ENCODE results near the gene HSD17B1.
A peak's percentile ranks its signal among the peaks of the same experiment; 100 is the strongest.
"Not testable (repeated sequence)": the region's sequence is repeated elsewhere in the genome, so short reads cannot be mapped to it uniquely, and the experiment has no call there.

The HSD17B1 gene, protein sequence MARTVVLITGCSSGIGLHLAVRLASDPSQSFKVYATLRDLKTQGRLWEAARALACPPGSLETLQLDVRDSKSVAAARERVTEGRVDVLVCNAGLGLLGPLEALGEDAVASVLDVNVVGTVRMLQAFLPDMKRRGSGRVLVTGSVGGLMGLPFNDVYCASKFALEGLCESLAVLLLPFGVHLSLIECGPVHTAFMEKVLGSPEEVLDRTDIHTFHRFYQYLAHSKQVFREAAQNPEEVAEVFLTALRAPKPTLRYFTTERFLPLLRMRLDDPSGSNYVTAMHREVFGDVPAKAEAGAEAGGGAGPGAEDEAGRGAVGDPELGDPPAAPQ

DNA sequence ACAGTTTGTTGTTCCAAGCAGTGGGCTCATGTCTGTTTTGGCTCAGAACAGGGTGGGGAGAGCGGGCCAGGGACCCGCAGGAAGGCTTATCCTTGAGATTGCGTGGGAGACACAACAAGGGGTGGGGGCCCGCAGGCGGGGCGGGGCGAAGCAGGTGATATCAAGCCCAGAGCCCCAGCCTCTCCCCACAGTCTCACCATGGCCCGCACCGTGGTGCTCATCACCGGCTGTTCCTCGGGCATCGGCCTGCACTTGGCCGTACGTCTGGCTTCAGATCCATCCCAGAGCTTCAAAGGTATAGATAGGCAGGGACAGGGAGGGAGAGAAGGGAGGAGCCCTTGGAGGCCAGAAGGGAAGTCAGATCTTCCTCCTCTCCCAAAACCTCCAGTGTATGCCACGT is at the start of gene HSD17B1:
Gene HSD17B1 (plus strand): TSS at position 188 of the 400 bp plus-strand sequence. CDS start 11 bp downstream, at position 199.
- Histone ChIP-seq H3K4me3 (peak within 1 kb of the TSS; percentile 70 to 92), H3K27ac (peak within 1 kb of the TSS; percentile 83 to 93), H3K4me1 (peaks cover 0 to 44% (median 23%) of the 10 kb centered on the region in 4 donors)
- H3K9me3 ChIP-seq; intact Hi-C loops (cut with DNase I; ENCODE audit: low total_unique reads); H3K36me3 ChIP-seq; DNase-seq; H3K27me3 ChIP-seq: not testable (repeated sequence)

DNA sequence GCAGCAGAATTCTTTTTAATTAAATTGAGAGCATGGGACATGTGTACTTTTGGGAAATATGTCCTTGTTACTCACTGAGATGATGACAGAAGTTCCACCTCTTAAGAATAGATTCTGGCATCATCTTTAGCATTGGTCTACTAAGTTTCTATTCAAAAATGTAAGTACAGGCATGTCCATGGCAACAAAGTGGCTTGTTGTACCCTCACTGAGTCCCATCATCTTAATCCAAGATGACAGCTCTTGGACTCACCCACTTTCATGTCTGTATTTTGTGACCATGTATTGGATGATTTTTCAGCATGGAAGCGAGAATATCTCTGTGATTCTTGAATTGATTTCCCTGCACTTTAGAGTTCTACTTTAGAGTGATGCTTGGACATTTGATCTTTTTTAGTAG is 49.8 kb upstream of the HSD17B1 start:
- intact Hi-C loops (cut with DNase I; ENCODE audit: low total_unique reads) = no loop called here
- H3K27me3 ChIP-seq = no peaks in the 10 kb centered on the region
- peaks cover 58 to 98% (median 91%) of the 10 kb centered on the region in 3 donors for H3K36me3 ChIP-seq
- no peak overlapping the region for H3K4me3 ChIP-seq
- no peaks in the 10 kb centered on the region for H3K4me1 ChIP-seq
- TF ChIP-seq, protein P1, sequence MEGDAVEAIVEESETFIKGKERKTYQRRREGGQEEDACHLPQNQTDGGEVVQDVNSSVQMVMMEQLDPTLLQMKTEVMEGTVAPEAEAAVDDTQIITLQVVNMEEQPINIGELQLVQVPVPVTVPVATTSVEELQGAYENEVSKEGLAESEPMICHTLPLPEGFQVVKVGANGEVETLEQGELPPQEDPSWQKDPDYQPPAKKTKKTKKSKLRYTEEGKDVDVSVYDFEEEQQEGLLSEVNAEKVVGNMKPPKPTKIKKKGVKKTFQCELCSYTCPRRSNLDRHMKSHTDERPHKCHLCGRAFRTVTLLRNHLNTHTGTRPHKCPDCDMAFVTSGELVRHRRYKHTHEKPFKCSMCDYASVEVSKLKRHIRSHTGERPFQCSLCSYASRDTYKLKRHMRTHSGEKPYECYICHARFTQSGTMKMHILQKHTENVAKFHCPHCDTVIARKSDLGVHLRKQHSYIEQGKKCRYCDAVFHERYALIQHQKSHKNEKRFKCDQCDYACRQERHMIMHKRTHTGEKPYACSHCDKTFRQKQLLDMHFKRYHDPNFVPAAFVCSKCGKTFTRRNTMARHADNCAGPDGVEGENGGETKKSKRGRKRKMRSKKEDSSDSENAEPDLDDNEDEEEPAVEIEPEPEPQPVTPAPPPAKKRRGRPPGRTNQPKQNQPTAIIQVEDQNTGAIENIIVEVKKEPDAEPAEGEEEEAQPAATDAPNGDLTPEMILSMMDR (IDR thresholded peaks at IDR 0.05) = no peak
- no peak for DNase-seq
- H3K9me3 ChIP-seq = no peaks in the 10 kb centered on the region
- no peak overlapping the region for H3K27ac ChIP-seq

DNA sequence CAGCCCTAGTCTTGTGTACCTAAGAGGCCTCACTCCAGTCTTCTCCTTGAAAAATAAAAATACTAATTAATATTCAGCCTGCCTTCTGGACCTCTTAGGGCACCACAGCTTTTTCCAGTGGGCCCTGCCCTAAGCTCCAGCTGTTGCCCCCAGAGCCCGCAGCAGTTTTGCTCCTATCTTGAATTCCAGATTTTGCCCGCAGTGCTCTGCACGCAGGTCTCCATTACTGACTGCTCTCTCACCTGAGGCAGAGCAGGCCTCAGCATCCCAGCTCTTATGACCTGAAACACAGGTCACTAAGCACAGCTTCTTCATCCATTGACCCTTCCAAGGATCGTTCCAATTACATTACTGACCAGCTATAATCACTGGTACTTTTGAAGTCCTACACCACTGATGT is 45.1 kb upstream of the HSD17B1 start:
- intact Hi-C loops (cut with DNase I; ENCODE audit: low total_unique reads) = no loop called here

DNA sequence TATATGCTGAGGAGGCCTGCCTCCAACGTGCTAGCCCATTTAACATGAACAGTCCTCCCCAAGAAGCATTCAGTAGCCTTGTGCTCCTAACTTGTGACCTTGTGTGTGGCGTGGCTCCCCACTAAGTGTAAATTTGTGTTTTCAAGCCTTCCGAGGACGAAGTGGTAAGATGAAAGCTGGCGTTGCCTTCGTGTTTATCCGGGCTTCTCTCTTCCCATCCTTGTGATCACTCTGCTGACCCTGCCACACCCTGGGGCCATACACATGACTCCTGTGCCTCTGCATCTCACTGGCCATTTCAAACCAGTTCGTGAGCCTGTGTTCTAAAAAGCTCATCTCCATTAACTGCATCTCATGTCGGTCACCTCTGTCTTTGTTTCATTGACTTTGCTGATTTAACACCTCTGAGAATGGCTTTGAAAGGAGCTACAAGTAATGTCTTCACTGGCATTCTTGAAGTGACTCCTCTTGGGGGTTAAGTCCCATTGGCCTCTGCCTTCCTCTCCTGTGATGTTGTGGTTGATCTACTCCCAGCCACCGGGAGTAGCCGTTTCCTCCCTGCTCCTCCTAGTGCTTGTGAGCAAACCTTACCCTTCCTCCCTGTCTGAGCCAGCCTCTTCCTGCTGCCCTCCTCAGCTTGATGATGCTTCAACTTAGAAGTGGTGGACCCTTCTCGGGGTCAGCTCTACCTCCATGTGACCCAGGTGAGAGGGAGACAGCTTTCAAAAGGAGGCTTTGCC is 44.1 kb upstream of the HSD17B1 start:
- peak overlapping the region in 1 of 2 donors; percentile 47 for H3K27ac ChIP-seq
- H3K4me1 ChIP-seq = peaks cover 0 to 36% (median 27%) of the 10 kb centered on the region in 4 donors

More for the DNA sequence above, 45.1 kb upstream of the HSD17B1 start:
- Histone ChIP-seq H3K4me1 (peaks cover 0 to 29% (median 19%) of the 10 kb centered on the region in 4 donors), H3K27ac (no peak overlapping the region), H3K27me3 (no peaks in the 10 kb centered on the region), H3K9me3 (no peaks in the 10 kb centered on the region), H3K36me3 (peaks cover 36 to 85% (median 76%) of the 10 kb centered on the region in 3 donors), H3K4me3 (no peak overlapping the region)
- TF ChIP-seq, protein P1 (IDR thresholded peaks at IDR 0.05) = no peak
- no peak for DNase-seq

DNA sequence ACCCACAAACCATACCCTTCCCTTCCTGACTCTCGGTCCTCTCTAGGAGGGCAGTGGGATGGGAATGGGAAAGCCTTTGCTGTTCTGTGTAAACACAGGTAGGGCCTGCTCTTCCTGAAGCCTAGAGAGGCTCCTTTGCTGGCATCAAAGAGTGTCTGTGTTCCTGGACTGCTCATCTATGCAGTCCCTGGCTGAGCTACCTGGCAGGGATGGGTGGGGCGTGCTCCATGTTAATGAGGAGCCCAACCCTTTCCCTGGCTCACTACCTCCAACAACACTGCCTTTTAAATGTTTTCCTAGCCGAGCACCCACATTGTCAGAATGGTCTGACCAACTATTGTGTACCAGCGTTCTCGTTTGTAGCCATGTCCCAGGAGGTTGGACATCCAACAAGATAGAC is 43.3 kb upstream of the HSD17B1 start:
- Histone ChIP-seq H3K27ac (peak overlapping the region; percentile 27 to 47), H3K27me3 (no peaks in the 10 kb centered on the region), H3K4me1 (peaks cover 0 to 39% (median 28%) of the 10 kb centered on the region in 4 donors), H3K4me3 (no peak overlapping the region), H3K36me3 (peaks cover 21 to 75% (median 69%) of the 10 kb centered on the region in 3 donors), H3K9me3 (no peaks in the 10 kb centered on the region)
- intact Hi-C loops (cut with DNase I; ENCODE audit: low total_unique reads) = no loop called here
- DNase-seq = no peak
- TF ChIP-seq, protein P1 (IDR thresholded peaks at IDR 0.05) = no peak

More for the DNA sequence above, 44.1 kb upstream of the HSD17B1 start:
- no peak for DNase-seq
- intact Hi-C loops (cut with DNase I; ENCODE audit: low total_unique reads) = no loop called here
- Histone ChIP-seq H3K36me3 (peaks cover 27 to 76% (median 69%) of the 10 kb centered on the region in 3 donors), H3K4me3 (no peak overlapping the region), H3K9me3 (no peaks in the 10 kb centered on the region), H3K27me3 (no peaks in the 10 kb centered on the region)
- TF ChIP-seq, protein P1 (IDR thresholded peaks at IDR 0.05) = no peak

DNA sequence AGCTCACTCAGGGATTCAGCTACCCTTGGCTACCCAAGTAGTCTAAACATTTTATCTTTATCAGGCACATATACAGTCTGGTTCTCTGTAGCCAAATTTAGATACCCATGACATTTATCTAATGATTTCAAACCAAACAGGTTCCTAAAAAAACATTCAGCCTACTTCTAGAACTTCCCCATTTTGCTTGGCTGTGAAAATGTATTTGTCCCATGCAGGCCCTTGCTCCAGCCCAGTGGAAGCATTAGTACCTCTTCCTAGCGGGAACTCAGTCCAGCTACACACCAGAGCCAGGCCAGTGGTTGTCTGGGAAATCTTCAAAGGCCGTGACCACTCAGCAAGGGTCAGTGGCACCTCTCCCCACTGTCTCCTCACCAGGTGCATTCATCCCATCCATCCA is 42.9 kb upstream of the HSD17B1 start:
- H3K4me1 ChIP-seq = peaks cover 0 to 40% (median 31%) of the 10 kb centered on the region in 4 donors
- H3K36me3 ChIP-seq = peaks cover 18 to 75% (median 70%) of the 10 kb centered on the region in 3 donors
- peak overlapping the region; percentile 27 to 47 for H3K27ac ChIP-seq
- no peak for DNase-seq
- TF ChIP-seq, protein P1 (IDR thresholded peaks at IDR 0.05) = no peak
- no peak overlapping the region for H3K4me3 ChIP-seq
- intact Hi-C loops (cut with DNase I; ENCODE audit: low total_unique reads) = loop anchor here (5.0 kb wide), 1 partner anchor 83 kb away; no protein-coding TSS in a partner anchor
- no peaks in the 10 kb centered on the region for H3K9me3 ChIP-seq
- no peaks in the 10 kb centered on the region for H3K27me3 ChIP-seq

All from tibial artery (tissue), 4 donors.